GM06990 (cell line): ENCODE data around the gene BMPR1B.

Experiments used
- DNase-seq: peaks from one replicate; pipeline ENCODE4 v3.0.0-alpha.2; 2011; ENCODE audit not compliant: insufficient read length; ENCODE audit errors: extremely low read depth
- H3K27me3 ChIP-seq: replicated peaks from 2 replicates; pipeline ENCODE4 v1.6.0; 2011; ENCODE audit warnings: low read length; ENCODE audit not compliant: control insufficient read depth, insufficient read depth
- H3K36me3 ChIP-seq: 2 replicates; pipeline ENCODE4 v1.5.1; 2011; ENCODE audit warnings: low read length; ENCODE audit not compliant: control insufficient read depth, insufficient read depth
- H3K4me3 ChIP-seq: replicated peaks from 2 replicates; pipeline ENCODE4 v1.5.1; 2011; ENCODE audit warnings: low read depth, mild to moderate bottlenecking, control low read depth, low read length
- CTCF ChIP-seq: IDR thresholded peaks from 2 replicates; pipeline ENCODE4 v1.5.1; 2011; ENCODE audit warnings: low read length, control low read depth, mild to moderate bottlenecking, inconsistent platforms; ENCODE audit not compliant: insufficient read depth, poor library complexity, severe bottlenecking

The BMPR1B gene

GRCh38 chr4:95000076-95000648 lies 242.4 kb downstream of the BMPR1B start:
- no peak overlapping the region for H3K4me3 ChIP-seq
- no peak for DNase-seq
- H3K36me3 ChIP-seq, result no peaks in the 10 kb centered on the region
- no peak for TF ChIP-seq CTCF
- no peaks in the 10 kb centered on the region for H3K27me3 ChIP-seq

DNA sequence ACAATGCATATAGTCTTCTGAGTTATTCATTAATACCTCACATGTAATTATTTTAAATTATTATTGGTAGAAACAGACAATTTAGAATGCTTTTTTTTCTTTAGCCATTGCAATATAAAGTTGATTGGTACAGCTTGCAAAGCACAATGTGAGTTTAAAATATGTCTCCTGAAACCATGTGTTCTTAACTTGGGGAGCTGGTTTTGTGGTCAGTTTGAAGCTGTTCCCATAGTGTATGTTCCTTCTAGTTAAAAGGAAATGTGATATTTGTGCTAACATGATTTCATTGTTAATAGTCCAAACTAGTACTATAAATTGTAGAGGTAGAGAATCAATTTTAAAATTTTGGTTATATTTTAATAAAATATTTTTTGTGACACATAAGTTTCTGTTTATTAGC lies 247.2 kb downstream of the BMPR1B start:
- H3K27me3 ChIP-seq, result no peaks in the 10 kb centered on the region
- no peak for DNase-seq
- no peak for TF ChIP-seq CTCF
- no peak overlapping the region for H3K4me3 ChIP-seq
- H3K36me3 ChIP-seq, result no peaks in the 10 kb centered on the region

DNA sequence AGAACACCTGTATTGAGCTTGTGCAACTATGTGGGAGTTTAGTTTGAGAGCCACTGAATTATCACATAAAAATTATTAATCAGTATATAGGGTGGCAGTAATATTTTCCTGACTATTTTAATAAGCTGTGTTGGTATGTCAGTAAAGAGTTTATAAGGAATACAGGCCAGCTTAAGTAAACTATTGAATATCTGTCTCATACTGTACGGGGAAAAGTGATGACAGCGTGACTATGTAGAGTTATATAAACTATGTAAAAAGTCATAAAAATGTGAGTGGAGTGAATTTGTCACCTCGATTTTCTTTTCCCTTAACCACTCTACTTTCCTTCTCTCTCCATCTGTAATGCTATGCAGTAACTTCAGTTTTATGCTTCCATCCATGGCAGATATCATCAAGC lies 250.2 kb downstream of the BMPR1B start:
- no peak for TF ChIP-seq CTCF
- Histone ChIP-seq H3K27me3 (no peaks in the 10 kb centered on the region), H3K36me3 (no peaks in the 10 kb centered on the region), H3K4me3 (no peak overlapping the region)
- DNase-seq, result no peak

DNA sequence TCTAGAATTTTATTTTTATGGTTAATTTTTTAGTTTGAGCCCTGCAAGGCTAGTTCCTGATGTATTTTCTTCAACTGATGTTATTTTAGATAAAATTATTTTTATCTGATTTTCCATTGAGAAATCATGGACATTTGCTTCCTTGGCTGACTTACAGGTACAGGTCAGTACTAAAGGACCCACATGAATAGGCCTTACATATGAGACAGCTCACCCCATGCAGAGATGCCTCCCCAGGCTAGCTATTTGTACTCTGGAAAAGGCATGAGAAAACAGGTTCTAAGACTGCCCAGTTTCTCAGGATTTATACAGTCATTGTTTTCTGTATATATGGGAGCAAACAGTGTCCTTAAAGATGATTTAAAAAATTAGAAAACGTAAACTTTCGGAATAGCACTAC lies 255.5 kb downstream of the BMPR1B start:
- no peak overlapping the region for H3K4me3 ChIP-seq
- no peak for DNase-seq
- H3K27me3 ChIP-seq, result no peaks in the 10 kb centered on the region
- no peaks in the 10 kb centered on the region for H3K36me3 ChIP-seq
- no peak for TF ChIP-seq CTCF

- Histone ChIP-seq H3K27me3 (no peaks in the 10 kb centered on the region), H3K36me3 (no peaks in the 10 kb centered on the region), H3K4me3 (no peak overlapping the region)
- DNase-seq, result no peak
- TF ChIP-seq CTCF, result no peak
These were observed 256.3 kb downstream of the BMPR1B start for GRCh38 chr4:95014068-95014467.
